Stimulated activated naive CD4-positive, alpha-beta T cell treated with Interleukin-2 at 50 U/mL for 16 hours (primary cell): ENCODE data around the gene MSI2.

Experiments used
- DNase-seq: peaks from one replicate; lab custom pipeline; 2025; lab: John Stamatoyannopoulos, UW

Gene MSI2

DNA sequence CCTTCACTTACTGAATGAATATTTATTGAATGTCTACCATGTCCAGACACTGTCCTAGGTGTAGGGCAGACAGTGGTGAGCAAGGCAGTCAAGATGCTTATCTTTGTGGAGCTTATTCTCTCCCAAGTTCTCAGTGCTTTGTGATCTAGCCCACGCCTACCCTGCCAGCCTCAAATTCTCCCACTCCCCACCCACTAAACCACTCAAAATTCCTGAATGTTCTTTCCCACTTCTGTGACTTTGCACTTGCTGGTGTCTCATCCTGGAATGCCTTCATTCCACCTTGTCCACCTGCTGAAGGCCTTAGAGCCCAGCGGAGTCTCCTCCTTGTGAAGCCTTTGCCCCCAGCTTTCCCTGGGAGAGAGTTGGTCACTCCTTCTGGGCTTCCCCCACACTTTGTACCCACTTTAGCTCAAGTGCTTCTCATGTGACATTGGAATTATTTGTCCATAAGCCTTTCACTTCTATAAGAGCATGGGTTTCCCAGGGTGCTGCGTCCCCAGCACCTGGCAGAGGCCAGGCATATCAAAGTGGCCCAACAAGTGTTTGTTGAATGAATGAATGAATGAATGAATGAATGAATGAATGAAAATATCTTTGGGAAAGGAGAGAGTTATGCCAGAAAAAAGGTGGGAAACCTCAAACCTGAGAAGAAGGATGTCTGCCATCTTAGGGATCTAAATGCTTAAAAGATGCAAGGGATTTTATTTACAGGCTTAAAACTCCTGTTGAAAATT, 465.8 kb downstream of the MSI2 start:
- no peak for DNase-seq

DNA sequence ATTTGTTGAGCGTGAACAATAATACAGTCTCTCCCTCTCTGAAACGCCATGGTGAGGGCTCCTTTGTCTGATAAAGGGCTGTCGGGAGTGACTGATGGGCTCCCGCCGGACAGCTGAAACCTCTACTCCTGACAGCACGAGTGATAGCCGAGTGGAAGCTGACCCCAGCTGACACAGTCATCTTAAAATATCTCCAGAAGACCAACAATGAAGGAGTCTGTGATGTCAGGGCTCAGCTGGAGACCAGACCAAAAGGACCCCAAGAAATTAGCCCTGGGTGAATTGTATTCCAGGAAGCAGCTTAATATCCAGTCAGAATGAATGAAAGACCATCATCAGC, 466.4 kb downstream of the MSI2 start:
- no peak for DNase-seq

DNA sequence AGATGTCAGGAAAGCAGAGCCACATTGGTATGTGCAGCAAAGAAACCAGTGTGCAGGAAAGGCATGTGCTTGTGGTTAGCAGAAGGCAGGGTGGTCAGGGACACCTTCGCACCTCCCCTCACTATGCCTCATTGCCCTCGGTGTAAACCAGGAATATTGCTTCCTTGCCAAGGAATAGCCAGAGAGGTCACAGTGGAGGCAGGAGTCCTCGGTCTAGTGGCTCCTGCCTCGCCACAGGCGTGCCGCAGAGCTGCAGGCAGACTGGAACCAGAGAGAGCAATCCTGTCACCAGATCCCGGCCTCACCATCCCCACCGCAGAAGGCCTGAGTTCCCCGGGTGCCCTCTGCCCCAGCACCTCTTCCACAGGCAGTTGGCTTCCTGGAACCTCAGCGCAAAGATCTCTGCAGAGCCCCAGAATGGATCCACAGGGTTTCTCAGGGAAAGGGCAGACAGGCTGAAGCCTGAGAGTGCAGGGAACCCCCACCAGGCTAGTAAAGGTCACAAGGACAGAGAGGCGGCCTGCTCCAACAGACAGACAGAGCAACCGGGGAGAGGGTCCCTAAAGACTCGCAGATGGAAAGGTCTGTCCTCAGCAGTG, 467.2 kb downstream of the MSI2 start:
- no peak for DNase-seq

DNA sequence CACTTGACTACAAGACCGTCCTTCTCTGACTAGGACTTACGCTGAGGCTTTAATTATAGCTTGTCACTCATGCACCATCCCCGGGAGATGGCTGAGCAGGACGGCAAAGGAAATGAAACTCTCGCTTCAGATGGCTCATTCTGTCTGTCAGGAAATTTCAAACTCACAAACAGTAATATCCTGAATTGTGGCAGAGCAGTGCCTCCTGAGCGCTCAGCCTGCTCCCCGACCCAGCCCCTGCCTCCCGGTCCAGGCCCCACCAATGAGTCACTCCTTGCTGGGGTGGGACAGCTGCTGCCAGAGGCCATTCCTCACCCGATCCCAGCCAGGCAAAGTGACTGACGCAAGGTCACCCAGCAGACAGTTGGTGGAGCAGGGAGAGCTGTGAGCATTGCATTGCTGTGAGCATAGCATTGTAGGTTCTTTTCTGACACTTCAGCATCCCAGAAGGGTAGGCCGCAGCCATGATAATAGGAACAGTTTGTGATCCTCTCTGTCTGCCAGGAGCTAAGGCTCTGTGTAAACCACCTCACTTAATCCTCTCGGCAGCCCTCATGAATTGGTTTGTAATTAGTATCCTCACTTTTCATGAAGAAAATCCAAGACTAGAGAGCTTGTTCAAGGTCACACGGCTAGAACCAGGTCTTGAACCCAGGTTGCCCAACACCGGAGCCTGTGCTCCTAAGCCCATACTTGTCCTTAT, 467.9 kb downstream of the MSI2 start:
- DNase-seq, result no peak

DNA sequence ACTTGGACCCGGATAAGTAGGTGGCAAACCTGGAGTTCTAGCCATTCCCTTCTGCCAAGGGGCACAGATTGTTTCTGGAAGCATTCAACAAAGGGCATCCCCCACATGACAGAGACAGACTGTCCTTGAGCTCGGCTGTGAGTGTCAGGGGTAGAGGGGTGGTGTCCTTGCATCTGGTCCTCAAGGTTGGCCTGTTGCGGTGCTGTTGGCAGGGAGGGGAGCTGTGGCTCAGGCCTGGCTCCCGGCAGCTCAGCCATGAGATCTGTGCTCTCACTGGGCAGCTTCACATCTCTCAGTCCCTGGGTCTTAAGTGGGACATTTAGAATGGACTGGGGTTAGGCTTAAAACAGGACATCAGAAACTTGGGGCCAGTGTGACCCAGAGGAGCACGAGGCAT, 468.4 kb downstream of the MSI2 start:
- no peak for DNase-seq

DNA sequence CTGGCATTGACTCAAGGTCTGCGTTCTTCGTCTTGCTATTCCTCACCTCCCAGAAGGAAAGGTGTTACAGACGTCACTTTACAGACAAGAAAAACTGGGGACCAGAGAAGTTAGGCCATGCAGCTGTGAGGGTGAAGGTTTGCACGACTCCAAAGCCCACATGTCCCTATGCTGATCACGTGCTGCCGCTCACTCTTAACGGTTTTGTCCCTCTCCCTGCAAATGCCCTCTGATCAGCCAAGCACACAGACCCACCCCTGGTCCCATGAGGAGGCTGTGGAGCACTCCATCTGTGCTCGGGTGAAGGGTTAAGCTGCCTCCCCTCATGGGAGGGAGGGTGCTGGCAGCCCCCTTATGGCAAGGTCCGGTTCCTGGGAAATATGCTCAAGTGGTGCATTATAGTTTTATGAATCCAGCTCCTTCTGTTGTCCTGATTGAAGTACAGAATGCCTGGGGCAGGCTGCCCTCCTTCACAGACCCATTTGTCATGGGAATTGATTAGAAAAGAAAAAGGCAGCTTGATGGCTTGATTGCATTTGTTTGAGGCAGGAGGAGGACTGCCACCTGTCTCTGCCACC, 470.0 kb downstream of the MSI2 start:
- no peak for DNase-seq

DNA sequence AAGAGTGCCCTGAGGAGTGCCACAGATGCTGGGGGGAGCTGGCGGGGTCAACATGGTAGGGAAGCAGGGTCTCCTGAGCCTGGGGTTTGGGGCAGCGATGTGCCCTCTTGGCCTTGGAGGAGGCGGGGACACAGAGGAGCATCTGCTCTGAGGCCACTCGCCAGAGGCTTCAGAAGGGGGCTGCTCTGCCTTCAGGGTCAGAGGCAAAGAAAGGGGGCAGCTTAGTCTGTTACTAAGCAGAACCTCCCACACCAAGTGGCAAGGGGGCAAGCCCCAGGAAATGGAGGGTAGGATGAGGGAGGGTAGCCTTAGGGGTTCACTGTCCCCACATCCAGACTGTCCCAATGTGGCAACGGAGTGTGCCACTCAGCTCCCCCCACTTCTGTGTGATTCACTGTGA, 470.5 kb downstream of the MSI2 start:
- no peak for DNase-seq

DNA sequence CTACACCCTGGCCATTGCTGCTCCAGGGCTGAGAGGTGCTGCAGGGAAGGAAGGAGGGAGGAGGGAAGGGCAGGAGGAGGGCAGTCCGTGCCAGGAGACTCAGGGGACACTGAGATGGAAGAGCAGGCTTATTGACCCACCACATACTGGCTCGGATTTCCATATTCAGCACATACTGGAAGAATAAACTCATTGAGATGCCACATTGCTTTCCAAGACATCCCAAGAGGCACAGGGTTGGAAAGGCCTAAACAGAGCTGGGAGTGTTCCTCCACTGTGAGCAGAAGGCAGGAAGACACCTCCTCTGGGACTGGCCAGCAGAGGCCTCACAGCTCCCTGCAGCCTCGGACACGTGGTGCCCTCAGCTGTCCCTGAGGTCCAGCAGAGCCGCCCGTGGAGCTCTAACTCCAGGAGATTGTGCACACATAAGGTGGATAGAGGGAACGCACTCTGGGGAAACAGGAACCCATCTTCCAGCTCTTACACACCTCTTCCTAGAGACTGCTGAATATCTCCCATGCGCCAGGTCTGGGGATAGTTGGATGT, 471.4 kb downstream of the MSI2 start:
- DNase-seq, result no peak

DNA sequence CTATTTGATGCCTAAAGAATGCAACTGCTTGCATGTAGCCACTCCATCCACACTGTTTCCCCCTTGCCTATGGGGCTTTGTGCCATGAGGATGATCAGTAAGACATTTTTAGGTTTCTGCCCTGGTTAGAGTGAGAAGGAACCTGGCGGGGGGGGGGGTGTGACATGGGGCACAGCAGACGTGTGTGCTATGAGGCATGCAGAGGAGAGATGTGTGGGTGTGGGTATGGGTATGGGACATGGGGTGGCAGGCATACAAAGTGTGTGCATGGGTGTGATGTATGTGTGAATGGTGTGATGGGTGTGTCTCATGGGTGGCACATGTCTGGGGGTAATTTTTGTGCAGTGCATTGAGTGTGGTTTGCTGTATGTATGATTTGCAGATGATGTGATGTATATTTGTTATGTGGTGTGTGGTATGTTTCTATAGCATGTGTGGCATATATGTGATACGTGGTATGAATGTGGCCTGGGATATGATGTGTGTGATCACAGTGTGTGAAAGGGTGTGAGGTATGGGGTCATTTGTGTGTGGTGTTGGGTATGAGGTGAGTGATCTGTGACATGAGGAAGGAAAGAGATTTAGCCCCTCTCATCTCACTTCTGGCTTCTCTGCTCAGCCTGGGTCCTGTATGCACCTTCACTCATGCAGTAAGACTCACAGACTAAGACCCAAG, 473.8 kb downstream of the MSI2 start:
- no peak for DNase-seq

DNA sequence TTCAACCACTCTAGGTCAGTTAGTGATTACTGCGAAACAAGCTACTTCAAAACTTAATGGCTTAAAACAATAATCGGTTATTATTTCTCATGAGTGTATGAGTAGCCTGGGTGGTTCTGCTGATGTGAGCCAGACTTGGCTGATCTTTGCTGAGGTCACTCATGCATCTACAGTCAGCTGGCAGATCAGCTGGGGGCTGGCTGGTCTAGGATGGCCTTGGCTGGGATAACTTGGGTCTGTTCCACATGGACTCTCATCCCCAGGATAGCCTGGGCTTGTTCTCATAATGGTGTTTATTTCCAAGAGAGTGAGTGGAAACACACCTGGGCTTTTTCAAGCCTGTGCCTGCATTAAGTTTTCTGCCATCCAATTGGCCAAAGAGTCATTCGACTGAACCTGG, 475.7 kb downstream of the MSI2 start:
- no peak for DNase-seq

DNA sequence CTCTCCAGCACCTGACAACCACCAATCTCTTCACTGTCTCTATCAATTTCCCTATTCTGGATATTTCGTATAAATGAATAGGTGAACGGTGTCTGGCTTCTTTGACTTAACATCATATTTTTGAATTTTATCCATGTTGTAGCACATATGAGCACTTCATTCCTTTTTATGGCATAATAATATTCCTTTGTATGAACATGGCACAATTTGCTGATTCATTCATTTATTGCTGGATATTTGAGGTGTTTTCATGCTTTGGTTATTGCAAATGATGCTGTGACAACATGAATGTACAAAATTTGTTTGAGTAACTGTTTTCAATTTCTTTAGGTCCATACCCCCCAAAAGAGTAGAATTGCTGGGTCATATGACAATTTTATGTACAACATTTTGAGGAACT, 476.8 kb downstream of the MSI2 start:
- no peak for DNase-seq
